ENCODE measurements around the gene KIRREL1. TPM values are rescaled to one million over a fixed set of nuclear protein-coding genes. Genes with fewer than 3 reads are reported as not detected.

Gene KIRREL1
- total RNA-seq, 1 donor, result 120 TPM

DNA sequence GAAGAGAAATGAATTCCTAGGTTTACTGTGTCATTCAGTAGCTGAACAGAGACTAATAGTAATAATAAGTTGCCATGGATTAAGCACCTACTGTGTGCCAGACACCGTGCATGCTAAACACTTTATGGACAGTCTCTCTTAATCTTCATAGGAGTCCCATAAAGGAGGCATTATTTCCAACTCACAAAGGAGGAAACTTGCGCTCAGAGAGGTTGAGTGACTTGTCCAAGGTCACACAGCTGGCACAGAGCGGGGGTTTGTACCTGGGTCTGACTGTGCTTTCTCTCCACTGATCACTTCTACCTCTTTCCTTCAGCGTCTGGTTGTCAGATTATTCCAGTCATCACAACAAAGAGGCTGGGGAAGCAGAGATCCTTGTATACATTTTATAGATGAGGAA is 91.3 kb downstream of the KIRREL1 start:
- H3K4me3 ChIP-seq (ENCODE audit: low read depth, low read length), result no peak overlapping the region
- TF ChIP-seq, protein P1, sequence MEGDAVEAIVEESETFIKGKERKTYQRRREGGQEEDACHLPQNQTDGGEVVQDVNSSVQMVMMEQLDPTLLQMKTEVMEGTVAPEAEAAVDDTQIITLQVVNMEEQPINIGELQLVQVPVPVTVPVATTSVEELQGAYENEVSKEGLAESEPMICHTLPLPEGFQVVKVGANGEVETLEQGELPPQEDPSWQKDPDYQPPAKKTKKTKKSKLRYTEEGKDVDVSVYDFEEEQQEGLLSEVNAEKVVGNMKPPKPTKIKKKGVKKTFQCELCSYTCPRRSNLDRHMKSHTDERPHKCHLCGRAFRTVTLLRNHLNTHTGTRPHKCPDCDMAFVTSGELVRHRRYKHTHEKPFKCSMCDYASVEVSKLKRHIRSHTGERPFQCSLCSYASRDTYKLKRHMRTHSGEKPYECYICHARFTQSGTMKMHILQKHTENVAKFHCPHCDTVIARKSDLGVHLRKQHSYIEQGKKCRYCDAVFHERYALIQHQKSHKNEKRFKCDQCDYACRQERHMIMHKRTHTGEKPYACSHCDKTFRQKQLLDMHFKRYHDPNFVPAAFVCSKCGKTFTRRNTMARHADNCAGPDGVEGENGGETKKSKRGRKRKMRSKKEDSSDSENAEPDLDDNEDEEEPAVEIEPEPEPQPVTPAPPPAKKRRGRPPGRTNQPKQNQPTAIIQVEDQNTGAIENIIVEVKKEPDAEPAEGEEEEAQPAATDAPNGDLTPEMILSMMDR (IDR thresholded peaks at IDR 0.05; ENCODE audit: insufficient read depth, low read depth, low read length), result no peak
- no peak for DNase-seq (ENCODE audit: low read depth)

DNA sequence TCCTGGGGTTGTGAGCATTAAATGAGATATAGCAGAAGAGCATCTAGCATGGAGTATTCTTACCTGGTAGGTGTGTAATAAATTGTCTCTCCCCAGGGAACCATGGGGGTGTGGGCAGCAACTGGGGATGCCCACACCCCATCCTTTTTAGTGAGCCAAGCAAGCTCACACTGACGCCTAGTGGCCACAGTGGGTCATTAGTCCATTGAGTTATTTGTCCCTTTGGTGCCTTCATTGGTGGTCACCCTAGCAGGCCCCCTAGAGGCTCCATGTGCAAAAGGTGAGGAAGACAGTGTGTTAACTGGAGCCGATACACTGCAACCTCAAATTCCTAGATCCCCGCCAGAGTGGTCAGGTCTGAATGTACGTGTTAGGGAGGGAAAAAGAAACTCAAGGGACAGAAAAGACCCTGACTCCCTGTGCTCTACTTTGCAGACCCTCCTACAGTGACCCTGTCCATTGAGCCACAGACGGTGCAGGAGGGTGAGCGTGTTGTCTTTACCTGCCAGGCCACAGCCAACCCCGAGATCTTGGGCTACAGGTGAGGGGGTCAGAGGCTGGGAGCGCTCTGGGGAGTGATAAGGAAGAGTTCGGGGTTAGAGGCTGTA is 94.0 kb downstream of the KIRREL1 start:
- peak; percentile 78 for DNase-seq (ENCODE audit: low read depth)
- no peak overlapping the region for H3K4me3 ChIP-seq (ENCODE audit: low read depth, low read length)
- TF ChIP-seq, protein P1 (IDR thresholded peaks at IDR 0.05; ENCODE audit: insufficient read depth, low read depth, low read length), result peak; percentile 99

DNA sequence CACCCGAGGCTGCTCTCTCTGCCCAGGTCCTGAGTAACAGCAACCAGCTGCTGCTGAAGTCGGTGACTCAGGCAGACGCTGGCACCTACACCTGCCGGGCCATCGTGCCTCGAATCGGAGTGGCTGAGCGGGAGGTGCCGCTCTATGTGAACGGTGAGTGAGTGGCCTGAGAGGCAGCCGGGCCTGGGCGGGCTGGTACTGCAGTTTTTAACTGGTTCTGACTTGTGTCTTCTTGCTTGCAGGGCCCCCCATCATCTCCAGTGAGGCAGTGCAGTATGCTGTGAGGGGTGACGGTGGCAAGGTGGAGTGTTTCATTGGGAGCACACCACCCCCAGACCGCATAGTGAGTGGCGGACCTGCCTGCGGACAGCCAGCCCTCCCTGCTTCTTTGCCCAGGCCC is 96.0 kb downstream of the KIRREL1 start:
- no peak for DNase-seq (ENCODE audit: low read depth)
- TF ChIP-seq, protein P1 (IDR thresholded peaks at IDR 0.05; ENCODE audit: insufficient read depth, low read depth, low read length), result no peak
- no peak overlapping the region for H3K4me3 ChIP-seq (ENCODE audit: low read depth, low read length)

DNA sequence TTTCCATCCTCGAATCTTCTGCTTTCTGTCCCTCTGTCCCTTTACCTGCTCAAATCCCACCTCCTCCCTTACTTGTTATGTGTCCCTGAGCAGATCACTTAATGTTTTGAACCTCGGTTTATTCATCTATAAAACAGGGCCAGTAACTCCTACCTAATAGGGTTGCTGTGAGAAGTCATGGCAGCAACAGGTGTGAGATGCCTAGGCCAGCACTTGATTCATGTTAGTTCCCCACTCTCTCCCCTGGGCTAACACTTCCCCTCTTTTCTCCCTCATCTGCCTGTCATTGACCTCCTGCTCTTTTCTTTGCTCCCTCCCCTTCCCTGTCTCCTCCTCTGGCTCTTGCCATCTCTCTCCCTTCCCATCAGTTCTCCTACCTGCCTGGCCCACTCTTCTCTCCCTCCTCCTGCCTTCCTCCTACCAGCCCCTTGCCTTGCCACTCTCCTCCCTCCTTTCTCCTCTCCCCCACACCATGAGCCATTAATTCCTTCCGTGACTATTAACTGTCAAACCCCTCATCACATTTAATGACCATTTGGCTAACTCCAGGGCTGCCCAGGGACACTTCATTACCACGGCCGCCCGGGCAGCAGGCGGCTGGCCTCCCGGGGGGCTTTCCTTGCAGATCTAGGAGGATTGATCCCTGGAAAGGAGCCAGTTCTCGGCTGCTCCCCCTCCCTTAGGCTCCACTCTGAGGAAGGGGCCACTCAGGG is 96.6 kb downstream of the KIRREL1 start:
- no peak overlapping the region for H3K4me3 ChIP-seq (ENCODE audit: low read depth, low read length)
- TF ChIP-seq, protein P1 (IDR thresholded peaks at IDR 0.05; ENCODE audit: insufficient read depth, low read depth, low read length), result no peak
- no peak for DNase-seq (ENCODE audit: low read depth)

DNA sequence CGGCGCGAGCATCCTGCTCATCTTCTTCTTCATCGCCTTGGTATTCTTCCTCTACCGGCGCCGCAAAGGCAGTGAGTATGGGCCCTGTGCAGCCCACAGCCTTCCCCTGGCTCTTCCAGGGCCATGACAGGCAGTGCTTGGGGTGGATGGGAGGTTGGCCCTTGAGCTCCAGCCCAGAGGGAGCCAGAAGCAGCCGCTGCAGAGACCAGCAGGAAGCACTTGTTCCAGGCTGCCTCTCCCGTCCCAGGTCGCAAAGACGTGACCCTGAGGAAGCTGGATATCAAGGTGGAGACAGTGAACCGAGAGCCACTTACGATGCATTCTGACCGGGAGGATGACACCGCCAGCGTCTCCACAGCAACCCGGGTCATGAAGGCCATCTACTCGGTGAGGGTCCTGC is 99.9 kb downstream of the KIRREL1 start:
- no peak overlapping the region for H3K4me3 ChIP-seq (ENCODE audit: low read depth, low read length)
- DNase-seq (ENCODE audit: low read depth), result no peak
- TF ChIP-seq, protein P1 (IDR thresholded peaks at IDR 0.05; ENCODE audit: insufficient read depth, low read depth, low read length), result no peak

DNA sequence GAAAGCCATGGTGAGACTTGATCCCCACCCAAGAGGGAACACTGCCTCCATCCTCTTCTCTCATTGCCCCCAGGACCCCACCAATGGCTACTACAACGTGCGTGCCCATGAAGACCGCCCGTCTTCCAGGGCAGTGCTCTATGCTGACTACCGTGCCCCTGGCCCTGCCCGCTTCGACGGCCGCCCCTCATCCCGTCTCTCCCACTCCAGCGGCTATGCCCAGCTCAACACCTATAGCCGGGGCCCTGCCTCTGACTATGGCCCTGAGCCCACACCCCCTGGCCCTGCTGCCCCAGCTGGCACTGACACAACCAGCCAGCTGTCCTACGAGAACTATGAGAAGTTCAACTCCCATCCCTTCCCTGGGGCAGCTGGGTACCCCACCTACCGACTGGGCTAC is 101.1 kb downstream of the KIRREL1 start:
- TF ChIP-seq, protein P1 (IDR thresholded peaks at IDR 0.05; ENCODE audit: insufficient read depth, low read depth, low read length), result no peak
- no peak overlapping the region for H3K4me3 ChIP-seq (ENCODE audit: low read depth, low read length)
- no peak for DNase-seq (ENCODE audit: low read depth)

Data from fibroblast of villous mesenchyme (primary cell).